ENCODE results near the gene CLCN6. TPM values are rescaled to one million over a fixed set of nuclear protein-coding genes. Genes with fewer than 3 reads are reported as not detected.

Gene CLCN6, protein sequence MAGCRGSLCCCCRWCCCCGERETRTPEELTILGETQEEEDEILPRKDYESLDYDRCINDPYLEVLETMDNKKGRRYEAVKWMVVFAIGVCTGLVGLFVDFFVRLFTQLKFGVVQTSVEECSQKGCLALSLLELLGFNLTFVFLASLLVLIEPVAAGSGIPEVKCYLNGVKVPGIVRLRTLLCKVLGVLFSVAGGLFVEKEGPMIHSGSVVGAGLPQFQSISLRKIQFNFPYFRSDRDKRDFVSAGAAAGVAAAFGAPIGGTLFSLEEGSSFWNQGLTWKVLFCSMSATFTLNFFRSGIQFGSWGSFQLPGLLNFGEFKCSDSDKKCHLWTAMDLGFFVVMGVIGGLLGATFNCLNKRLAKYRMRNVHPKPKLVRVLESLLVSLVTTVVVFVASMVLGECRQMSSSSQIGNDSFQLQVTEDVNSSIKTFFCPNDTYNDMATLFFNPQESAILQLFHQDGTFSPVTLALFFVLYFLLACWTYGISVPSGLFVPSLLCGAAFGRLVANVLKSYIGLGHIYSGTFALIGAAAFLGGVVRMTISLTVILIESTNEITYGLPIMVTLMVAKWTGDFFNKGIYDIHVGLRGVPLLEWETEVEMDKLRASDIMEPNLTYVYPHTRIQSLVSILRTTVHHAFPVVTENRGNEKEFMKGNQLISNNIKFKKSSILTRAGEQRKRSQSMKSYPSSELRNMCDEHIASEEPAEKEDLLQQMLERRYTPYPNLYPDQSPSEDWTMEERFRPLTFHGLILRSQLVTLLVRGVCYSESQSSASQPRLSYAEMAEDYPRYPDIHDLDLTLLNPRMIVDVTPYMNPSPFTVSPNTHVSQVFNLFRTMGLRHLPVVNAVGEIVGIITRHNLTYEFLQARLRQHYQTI
- total RNA-seq (2022) (30.4 and 34.9 TPM in 2 replicates), Bru-seq, nascent RNA (percentile 82 among the genes with signal in this experiment), BruChase-seq, experiment 1, labeled RNA remaining after a 2-hour chase (percentile 86 among the genes with signal in this experiment), BruChase-seq, experiment 2, labeled RNA remaining after a 6-hour chase (percentile 83 among the genes with signal in this experiment)
- long read RNA-seq, full-length matches to known transcripts = 4 of 36 reads
- long read RNA-seq, partial matches to known transcripts = 9 of 36 reads
- long read RNA-seq, other reads (novel, unspliced or antisense) = 23 of 36 reads

DNA sequence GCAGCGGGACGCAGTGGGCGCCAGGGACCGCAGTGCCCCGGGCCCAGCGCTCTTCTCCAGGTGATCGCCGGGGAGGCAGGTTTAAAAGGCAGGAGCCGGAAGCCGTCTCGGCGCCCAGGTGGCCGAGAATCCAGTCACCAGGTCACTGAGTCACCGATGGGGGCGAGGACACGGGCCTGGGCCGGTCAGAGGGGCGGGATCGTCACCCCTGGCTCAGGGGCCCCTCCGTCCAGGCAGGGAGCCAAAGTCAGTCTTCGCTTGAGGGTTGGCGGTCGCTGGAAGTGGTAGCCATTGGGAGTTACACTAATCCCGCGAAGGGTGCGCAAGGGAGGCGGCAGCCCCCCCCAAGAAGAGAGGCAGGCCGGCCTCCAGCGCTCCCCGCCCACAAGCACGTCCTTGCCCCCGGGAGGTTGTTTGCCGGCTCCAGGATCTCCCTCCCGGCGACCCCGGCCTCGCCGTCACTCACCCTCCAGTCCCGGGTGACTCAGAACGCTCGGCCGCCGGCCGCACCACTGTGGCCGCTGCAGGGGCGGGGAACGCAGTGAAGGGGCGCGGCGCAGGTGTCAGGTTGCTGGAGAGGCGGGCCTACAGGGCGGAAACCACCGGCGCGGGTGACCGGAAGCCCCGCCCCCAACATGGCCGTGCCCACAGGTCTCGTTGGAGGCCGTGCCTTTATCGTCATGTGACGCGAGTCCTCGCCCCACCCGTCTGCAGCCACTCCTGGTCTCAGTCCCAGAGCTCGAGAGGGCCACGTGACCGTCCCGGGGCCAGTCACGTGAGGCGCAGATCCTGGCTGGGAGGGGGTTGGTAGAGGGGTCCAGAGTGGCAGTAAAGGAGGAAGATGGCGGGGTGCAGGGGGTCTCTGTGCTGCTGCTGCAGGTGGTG is at the start of gene CLCN6, which contains the start of gene MTHFR:
CLCN6 (plus strand) TSS at position 770 of the 885 bp plus-strand sequence; CDS start at position 842, 72 bp downstream.
MTHFR (minus strand) TSS at position 543 of the 885 bp plus-strand sequence. CDS start 2,848 bp downstream, outside the sequence.
- TF ChIP-seq, protein P1, sequence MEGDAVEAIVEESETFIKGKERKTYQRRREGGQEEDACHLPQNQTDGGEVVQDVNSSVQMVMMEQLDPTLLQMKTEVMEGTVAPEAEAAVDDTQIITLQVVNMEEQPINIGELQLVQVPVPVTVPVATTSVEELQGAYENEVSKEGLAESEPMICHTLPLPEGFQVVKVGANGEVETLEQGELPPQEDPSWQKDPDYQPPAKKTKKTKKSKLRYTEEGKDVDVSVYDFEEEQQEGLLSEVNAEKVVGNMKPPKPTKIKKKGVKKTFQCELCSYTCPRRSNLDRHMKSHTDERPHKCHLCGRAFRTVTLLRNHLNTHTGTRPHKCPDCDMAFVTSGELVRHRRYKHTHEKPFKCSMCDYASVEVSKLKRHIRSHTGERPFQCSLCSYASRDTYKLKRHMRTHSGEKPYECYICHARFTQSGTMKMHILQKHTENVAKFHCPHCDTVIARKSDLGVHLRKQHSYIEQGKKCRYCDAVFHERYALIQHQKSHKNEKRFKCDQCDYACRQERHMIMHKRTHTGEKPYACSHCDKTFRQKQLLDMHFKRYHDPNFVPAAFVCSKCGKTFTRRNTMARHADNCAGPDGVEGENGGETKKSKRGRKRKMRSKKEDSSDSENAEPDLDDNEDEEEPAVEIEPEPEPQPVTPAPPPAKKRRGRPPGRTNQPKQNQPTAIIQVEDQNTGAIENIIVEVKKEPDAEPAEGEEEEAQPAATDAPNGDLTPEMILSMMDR (IDR thresholded peaks at IDR 0.05; ENCODE audit: insufficient read depth in 1 of 2, low read depth in 1 of 2, low read length in 1 of 2, severe bottlenecking in 1 of 2, unreplicated experiment in 1 of 2) = no peak
- CTCF ChIA-PET = interaction anchor here (0.5 to 1.5 kb wide), 4 partner anchors 31 to 161 kb away, joined by 3 to 5 read pairs (median 4); no protein-coding TSS in a partner anchor
- H3K27ac Mint-ChIP-seq (ENCODE audit: unreplicated experiment) = peak within 1 kb of the TSS; percentile 94

DNA sequence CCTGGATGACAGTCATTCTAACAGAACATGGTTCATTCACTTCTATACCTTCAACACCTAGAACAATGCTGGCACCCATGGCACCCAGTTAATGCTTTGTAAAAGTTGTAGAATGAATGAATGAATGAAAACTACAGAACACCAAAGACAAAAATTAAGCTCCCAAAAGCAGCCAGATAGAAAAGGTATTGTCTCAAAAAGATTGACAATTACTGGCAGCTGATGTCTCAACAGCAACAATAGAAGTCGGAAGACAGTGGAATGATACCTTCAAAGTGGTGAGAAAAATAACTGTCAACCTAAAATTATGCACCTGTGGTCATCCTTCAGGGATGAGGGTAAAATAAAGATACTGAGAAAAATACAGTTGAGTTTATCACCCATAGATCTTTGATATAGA is 48.9 kb upstream of the CLCN6 start:
- Mint-ChIP-seq H3K36me3 (ENCODE audit: insufficient read depth, unreplicated experiment) (peaks cover 16% of the 10 kb centered on the region), H3K27ac (ENCODE audit: unreplicated experiment) (no peak overlapping the region), H3K4me3 (ENCODE audit: unreplicated experiment) (no peak overlapping the region), H3K9me3 (ENCODE audit: unreplicated experiment) (peaks cover 8% of the 10 kb centered on the region), H3K4me1 (ENCODE audit: low read depth, unreplicated experiment) (no peaks in the 10 kb centered on the region), H3K27me3 (ENCODE audit: insufficient read depth, unreplicated experiment) (peaks cover 3% of the 10 kb centered on the region)
- Histone ChIP-seq H3K36me3 (ENCODE audit: control insufficient read depth, insufficient read depth, low read length) (no peaks in the 10 kb centered on the region), H3K27me3 (replicated peaks; ENCODE audit: control insufficient read depth, insufficient read depth, low read length) (no peaks in the 10 kb centered on the region), H3K9me3 (peaks cover 2% of the 10 kb centered on the region), H3K4me3 (ENCODE audit: low read depth, low read length) (no peak overlapping the region), H3K4me1 (peaks cover 6% of the 10 kb centered on the region)
- no TSS peak for BruUV-seq (replicated peaks)
- ChIA-PET CTCF (no interaction called here), POLR2A (no interaction called here)
- TF ChIP-seq, protein P1 (IDR thresholded peaks at IDR 0.05; ENCODE audit: insufficient read depth in 1 of 2, low read depth in 1 of 2, low read length in 1 of 2, severe bottlenecking in 1 of 2, unreplicated experiment in 1 of 2) = no peak
- intact Hi-C loops (cut with micrococcal nuclease; ENCODE audit: unreplicated experiment) = no loop called here
- DNase-seq = no peak

More for the DNA sequence above, at the start of gene CLCN6, which contains the start of gene MTHFR:
- no peaks in the 10 kb centered on the region for H3K4me1 Mint-ChIP-seq (ENCODE audit: low read depth, unreplicated experiment)
- peak within 1 kb of the TSS; percentile 96 for H3K4me3 Mint-ChIP-seq (ENCODE audit: unreplicated experiment)
- POLR2A ChIA-PET = interaction anchor here (0.6 to 1.8 kb wide), 5 partner anchors 12 to 104 kb away, joined by 3 to 31 read pairs (median 5); no protein-coding TSS in a partner anchor
- Histone ChIP-seq H3K4me1 (peaks cover 21% of the 10 kb centered on the region), H3K27me3 (replicated peaks; ENCODE audit: control insufficient read depth, insufficient read depth, low read length) (no peaks in the 10 kb centered on the region), H3K9me3 (no peaks in the 10 kb centered on the region), H3K36me3 (ENCODE audit: control insufficient read depth, insufficient read depth, low read length) (peaks cover 4% of the 10 kb centered on the region), H3K4me3 (ENCODE audit: low read depth, low read length) (peak within 1 kb of the TSS; percentile 93)
- H3K9me3 Mint-ChIP-seq (ENCODE audit: unreplicated experiment) = no peaks in the 10 kb centered on the region
- no TSS peak for BruUV-seq (replicated peaks)
- peak; percentile 99 for DNase-seq
- H3K36me3 Mint-ChIP-seq (ENCODE audit: insufficient read depth, unreplicated experiment) = peaks cover 35% of the 10 kb centered on the region
- H3K27me3 Mint-ChIP-seq (ENCODE audit: insufficient read depth, unreplicated experiment) = no peaks in the 10 kb centered on the region
- intact Hi-C loops (cut with micrococcal nuclease; ENCODE audit: unreplicated experiment) = loop anchor here (1.0 to 10.0 kb wide), 2 partner anchors 18 to 71 kb away; partner anchors contain the start of gene AGTRAP

Data from Caco-2 (cell line).